HG02943 (cell line): ENCODE results near the gene FCRL4.
"Not testable (repeated sequence)": the region's sequence is repeated elsewhere in the genome, so short reads cannot be mapped to it uniquely, and the experiment has no call there.

Experiments used
- ATAC-seq: cut with Tn5 transposase; IDR thresholded peaks from one replicate; pipeline ENCODE4 v1.9.1; 2021; ENCODE audit warnings: mild to moderate bottlenecking, low read depth, moderate library complexity; ENCODE audit not compliant: unreplicated experiment

Gene FCRL4

DNA sequence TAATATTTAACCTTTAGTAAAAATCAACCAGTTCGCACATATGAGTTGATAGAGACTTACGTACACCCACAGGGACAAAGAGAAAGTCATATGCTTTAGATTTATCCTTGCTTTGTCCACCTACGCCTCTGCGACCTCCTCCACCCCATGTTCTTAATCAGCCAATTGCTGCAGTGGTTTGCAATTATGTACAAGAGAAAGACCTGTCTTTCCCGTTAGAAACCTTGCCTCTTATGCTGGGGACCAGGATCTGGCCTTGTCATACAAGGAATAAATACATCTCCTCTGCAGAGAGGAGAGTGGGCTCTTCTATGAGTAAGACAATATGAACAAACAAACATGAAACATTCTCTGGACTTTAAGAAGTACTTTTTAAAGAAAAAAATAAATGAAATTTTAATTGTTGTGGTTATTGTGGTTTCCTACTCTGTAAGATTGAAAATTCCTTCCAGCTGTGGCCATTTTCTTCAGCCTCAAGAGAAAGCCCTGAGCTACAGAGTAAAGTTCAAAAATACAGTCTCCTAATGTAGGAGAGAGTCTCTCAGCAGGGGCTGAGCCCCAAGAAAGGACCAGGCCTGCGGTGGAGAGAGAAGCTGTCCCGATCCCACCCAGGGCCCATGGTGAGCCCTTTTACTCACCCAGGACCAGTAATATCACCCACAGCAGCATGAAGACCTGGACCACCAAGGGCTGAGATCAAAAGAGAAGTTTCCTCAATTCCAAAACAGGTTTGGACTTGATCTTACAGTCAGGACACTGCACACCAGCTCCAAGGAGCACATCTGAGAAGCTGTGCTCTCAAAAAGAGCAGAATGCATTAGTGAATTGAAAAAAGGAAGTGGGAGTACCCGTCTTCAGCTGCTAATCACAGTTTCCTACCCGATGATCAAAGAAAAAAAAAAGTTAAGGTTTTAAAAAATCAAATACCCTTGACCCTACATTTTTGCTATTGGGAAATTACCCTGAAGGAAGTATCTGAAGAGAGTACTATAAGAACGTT is 45.9 kb downstream of the FCRL4 start, which contains the start of gene FCRL5:
Gene FCRL5 (minus strand): TSS at position 822 of the 1,000 bp plus-strand sequence. CDS start 153 bp downstream, at position 669.
- ATAC-seq = no peak

DNA sequence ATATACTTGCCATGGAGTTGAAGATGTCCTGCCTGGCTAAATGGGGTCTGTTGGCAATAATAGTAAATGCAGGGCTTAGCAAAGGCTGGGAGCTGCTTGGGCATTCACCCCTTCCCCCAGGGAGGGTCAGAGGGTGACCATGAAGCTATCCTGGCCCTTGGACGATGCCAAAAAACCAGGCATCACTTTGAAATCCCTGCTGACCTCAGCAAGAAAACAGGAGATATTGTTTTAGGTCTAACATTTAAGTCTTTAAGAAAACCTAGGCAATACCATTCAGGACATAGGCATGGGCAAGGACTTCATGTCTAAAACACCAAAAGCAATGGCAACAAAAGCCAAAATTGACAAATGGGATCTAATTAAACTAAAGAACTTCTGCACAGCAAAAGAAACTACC is 49.8 kb downstream of the FCRL4 start:
- ATAC-seq = not testable (repeated sequence)

DNA sequence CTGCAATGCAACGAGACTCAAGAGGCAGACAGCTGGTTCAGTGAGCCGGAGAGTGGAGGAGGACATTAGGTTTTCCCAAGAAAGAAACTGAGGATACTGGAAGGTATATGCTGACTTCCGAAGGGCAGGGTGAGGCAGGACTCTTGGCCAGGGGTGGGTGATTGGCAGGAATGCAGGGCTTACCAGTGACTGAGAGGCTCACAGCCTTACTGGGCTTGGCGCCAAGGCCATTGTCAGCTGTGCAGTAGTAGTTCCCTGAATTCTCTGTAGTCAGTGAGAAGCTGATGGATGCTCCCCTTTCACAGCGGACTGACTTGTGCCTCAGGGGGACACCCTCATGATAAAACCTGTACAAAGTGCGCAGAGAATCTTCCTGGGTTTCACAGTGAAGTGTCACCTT is 55.2 kb downstream of the FCRL4 start:
- ATAC-seq = no peak

DNA sequence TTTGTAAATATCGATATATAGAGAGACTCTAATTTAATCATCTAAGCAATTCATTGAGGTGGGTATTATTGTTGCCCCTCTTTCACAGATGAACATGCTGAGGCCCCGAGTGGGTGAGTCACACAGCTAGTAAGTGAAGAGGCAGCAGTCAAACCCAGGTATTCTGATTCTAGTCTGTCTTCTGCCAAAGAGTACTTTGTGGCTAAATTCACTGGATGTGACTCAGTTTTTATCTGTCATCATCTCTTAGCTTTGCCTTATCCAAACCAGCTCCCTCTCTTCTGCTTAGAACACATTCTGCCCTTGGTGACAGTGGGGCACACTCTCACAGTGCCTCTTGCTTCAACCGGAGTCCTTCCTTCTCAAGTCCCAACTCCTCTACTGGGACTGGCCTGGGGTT is 57.0 kb downstream of the FCRL4 start:
- ATAC-seq = no peak

DNA sequence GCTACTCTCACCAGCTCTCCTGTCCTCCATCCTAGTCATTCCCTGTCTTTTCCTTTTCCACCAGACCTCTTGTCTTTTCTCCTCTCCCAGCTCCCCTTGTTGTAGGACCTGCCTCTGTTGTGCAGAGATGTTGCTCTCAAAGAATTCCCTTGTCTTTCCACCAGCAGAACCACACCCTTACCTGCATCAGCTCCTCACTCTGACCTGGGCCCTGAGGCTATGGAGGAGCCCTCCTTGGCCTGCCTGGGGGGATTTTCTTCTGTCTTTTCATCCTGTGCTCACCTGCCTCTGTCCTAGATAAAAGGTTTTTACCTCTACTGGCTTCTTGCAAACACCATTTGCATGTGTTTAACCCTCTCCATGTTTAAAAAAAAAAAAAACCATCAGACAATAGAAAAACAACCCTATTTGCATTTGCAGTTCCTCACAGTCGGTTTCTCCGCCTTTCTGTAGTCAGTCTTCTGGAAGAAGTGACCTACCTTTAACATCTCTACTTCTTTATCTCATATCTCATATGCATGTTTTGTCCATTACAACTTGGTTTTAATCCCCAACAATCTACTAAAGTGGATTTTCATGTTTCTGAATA is 57.6 kb downstream of the FCRL4 start:
- no peak for ATAC-seq

DNA sequence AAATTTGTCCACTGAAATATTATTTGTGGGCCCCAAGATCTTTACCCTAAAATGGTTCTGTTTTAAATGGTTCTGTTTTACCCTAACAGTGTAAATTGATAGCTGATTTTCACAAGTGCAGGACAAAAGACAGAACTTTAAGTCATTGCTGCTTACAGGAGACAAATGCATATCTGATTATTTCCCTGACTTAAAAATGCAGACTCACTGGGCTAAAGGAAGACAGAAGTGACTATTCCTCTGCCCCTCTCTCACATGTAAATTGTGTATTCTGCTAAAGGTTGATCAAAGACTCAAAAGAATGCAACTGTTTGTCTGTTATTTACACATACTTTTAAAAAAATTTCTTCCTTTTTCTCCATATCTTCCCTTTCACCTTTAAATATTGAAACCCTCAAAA is 58.3 kb downstream of the FCRL4 start:
- ATAC-seq = no peak

DNA sequence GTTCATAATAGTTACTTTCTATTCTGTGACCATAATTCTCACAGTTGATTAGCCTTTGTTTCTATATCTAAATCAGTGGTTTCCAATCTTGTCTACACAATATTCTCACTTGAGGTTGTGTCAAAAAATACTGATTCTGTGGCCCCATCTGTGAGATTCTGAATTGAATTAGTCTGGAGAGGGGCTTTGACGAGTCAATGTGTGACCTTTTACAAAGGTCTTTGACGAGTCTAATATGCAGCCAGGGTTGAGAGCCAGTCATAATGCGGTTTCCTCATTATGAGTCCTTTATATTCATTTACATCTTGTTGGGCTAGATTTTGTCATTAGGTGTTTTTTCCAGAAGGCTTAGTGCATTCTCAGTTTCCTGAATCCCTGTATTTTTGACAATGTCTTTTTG is 65.3 kb downstream of the FCRL4 start:
- ATAC-seq = no peak

DNA sequence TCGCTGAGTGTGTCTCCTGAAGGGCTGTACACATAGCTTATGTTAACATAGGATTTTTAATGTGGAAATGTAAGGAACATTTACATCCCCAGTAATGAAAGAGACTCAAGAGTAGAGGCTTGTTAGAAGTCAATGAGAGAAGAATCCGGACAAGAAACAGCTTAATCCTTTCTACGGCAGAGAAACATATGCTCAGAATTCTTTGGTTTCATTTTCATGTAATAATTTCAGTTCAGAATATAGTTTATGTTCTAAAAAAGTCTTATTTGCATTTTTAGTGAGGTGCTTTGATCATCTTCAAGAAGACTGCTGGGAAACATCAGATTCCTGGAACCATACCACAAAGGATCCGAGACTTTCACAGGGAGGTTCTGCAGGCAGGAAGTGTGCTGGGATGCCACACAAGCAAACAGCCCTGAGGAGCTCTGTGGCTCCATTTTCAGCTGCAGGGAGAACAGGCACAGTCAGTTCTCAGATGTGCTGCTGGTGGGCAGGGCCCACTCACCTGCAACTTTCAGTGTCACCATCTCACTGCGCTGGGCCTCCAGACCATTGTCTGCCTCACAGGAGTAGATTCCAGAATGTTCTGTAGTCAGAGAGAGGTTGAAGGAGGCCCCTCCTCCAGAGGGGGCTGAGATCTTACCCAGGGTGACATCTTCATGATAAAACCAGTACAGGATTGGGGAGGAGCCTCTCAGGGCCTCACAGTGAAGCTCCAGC is 74.0 kb downstream of the FCRL4 start:
- no peak for ATAC-seq
